Measurements from ENCODE around the gene SEMA6A. TPM values are rescaled to one million over a fixed set of nuclear protein-coding genes. Genes with fewer than 3 reads are reported as not detected.

The SEMA6A gene
- polyA plus RNA-seq, 2 of the 4 experiments (the other 2 are of a cell fraction): 0.01 TPM; not detected in 1

DNA sequence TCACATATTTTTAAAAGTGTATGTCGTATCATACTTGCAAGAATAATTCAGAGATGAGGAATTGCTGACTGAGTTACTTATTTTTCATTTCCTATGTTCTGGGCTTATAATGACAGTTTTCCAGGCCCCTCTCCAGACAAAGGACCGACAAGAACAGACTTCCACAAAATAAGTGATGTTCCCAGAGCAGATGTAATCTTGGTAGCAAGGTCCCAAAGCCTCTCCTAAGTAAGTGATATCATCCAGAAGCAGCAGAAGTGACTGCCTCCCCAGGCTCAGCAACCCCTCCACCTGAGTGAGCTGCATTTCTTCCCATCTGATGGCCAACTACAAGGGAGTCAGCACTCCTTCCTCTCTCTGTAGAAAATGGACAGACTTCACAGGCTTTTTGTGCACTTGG is 57.1 kb downstream of the SEMA6A start:
- H3K9me3 ChIP-seq: no peaks in the 10 kb centered on the region
- FAIRE-seq (no peak), DNase-seq (ENCODE audit: low read depth in 1 of 2, low spot score in 1 of 2) (no peak), ATAC-seq (no peak)
- whole genome bisulfite sequencing (ENCODE audit: missing lambda C conversion rate): 14% methylated on average over 2 of the region's 2 CpGs
- no peaks in the 10 kb centered on the region for H3K4me1 ChIP-seq
- no peak overlapping the region for H3K4me2 ChIP-seq
- CTCF ChIA-PET: no interaction called here
- TF ChIP-seq FOXS1 (CRISPR knock-in tag; IDR thresholded peaks at IDR 0.05) (no peak), CHD2 (IDR thresholded peaks at IDR 0.05; ENCODE audit: low read length, partially characterized antibody) (no peak)
- H3K4me3 ChIP-seq: no peak overlapping the region
- POLR2A ChIA-PET: no interaction called here
- H3K27ac ChIP-seq: no peak overlapping the region

DNA sequence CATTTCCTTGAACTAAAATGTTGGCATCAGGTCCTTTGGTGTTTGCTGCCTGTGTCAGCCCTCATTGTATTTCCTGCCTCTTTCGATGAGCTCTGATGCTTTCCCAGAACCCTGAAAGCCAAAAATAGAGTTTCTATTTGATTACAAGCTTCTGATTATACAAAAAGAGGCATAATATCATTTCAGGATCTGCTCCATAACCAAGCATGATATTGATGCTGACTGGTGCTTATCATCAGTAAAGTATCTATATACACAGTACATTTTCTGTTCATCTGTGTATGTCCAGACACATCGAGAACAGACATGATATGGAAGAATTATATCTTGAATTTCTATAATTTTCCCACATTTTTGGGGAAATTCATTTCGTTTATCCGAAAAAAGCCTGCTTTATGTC is 58.6 kb downstream of the SEMA6A start:
- Histone ChIP-seq H3K9me3 (no peaks in the 10 kb centered on the region), H3K4me3 (no peak overlapping the region), H3K4me2 (no peak overlapping the region), H3K4me1 (no peaks in the 10 kb centered on the region), H3K27ac (no peak overlapping the region)
- TF ChIP-seq, protein P1, sequence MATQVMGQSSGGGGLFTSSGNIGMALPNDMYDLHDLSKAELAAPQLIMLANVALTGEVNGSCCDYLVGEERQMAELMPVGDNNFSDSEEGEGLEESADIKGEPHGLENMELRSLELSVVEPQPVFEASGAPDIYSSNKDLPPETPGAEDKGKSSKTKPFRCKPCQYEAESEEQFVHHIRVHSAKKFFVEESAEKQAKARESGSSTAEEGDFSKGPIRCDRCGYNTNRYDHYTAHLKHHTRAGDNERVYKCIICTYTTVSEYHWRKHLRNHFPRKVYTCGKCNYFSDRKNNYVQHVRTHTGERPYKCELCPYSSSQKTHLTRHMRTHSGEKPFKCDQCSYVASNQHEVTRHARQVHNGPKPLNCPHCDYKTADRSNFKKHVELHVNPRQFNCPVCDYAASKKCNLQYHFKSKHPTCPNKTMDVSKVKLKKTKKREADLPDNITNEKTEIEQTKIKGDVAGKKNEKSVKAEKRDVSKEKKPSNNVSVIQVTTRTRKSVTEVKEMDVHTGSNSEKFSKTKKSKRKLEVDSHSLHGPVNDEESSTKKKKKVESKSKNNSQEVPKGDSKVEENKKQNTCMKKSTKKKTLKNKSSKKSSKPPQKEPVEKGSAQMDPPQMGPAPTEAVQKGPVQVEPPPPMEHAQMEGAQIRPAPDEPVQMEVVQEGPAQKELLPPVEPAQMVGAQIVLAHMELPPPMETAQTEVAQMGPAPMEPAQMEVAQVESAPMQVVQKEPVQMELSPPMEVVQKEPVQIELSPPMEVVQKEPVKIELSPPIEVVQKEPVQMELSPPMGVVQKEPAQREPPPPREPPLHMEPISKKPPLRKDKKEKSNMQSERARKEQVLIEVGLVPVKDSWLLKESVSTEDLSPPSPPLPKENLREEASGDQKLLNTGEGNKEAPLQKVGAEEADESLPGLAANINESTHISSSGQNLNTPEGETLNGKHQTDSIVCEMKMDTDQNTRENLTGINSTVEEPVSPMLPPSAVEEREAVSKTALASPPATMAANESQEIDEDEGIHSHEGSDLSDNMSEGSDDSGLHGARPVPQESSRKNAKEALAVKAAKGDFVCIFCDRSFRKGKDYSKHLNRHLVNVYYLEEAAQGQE (IDR thresholded peaks at IDR 0.05): no peak
- TF ChIP-seq CBX2 (IDR thresholded peaks at IDR 0.05; ENCODE audit: borderline replicate concordance, low read depth): no peak
- TF ChIP-seq HOXB5 (CRISPR knock-in tag; IDR thresholded peaks at IDR 0.05): no peak
- no peak for TF ChIP-seq CEBPB (IDR thresholded peaks at IDR 0.05)
- TF ChIP-seq CHD2 (IDR thresholded peaks at IDR 0.05; ENCODE audit: low read length, partially characterized antibody): no peak
- no peak for TF ChIP-seq RARB (CRISPR knock-in tag; IDR thresholded peaks at IDR 0.05)
- no peak for TF ChIP-seq HDAC2 (IDR thresholded peaks at IDR 0.05)
- no peak for TF ChIP-seq TP53 (CRISPR knock-in tag; IDR thresholded peaks at IDR 0.05)
- TF ChIP-seq ZSCAN20 (CRISPR knock-in tag; IDR thresholded peaks at IDR 0.05): no peak
- no peak for TF ChIP-seq PHF8 (IDR thresholded peaks at IDR 0.05; ENCODE audit: borderline replicate concordance, low read depth)
- TF ChIP-seq SMC3 (IDR thresholded peaks at IDR 0.05): no peak
- TF ChIP-seq, protein P2, sequence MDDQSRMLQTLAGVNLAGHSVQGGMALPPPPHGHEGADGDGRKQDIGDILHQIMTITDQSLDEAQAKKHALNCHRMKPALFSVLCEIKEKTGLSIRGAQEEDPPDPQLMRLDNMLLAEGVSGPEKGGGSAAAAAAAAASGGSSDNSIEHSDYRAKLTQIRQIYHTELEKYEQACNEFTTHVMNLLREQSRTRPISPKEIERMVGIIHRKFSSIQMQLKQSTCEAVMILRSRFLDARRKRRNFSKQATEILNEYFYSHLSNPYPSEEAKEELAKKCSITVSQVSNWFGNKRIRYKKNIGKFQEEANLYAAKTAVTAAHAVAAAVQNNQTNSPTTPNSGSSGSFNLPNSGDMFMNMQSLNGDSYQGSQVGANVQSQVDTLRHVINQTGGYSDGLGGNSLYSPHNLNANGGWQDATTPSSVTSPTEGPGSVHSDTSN (IDR thresholded peaks at IDR 0.05): no peak
- TF ChIP-seq, protein P3, sequence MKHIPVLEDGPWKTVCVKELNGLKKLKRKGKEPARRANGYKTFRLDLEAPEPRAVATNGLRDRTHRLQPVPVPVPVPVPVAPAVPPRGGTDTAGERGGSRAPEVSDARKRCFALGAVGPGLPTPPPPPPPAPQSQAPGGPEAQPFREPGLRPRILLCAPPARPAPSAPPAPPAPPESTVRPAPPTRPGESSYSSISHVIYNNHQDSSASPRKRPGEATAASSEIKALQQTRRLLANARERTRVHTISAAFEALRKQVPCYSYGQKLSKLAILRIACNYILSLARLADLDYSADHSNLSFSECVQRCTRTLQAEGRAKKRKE (CRISPR knock-in tag; IDR thresholded peaks at IDR 0.05; ENCODE audit: low read depth): no peak
- no peak for TF ChIP-seq MAFK (IDR thresholded peaks at IDR 0.05; ENCODE audit: partially characterized antibody)
- TF ChIP-seq NR3C1 (IDR thresholded peaks at IDR 0.05): no peak
- no peak for TF ChIP-seq CHD4 (IDR thresholded peaks at IDR 0.05; ENCODE audit: borderline replicate concordance)
- TF ChIP-seq RFX5 (IDR thresholded peaks at IDR 0.05): no peak
- ATAC-seq: no peak
- WGBS (ENCODE audit: missing lambda C conversion rate): 11% methylated on average over 4 of the region's 4 CpGs
- ChIA-PET POLR2A (interaction anchor here (0.5 kb wide), 1 partner anchor 431 kb away, joined by 3 read pairs; the partner anchor contains the start of gene COMMD10), CTCF (no interaction called here)
- FAIRE-seq: no peak
- no peak for DNase-seq (ENCODE audit: low read depth in 1 of 2, low spot score in 1 of 2)

DNA sequence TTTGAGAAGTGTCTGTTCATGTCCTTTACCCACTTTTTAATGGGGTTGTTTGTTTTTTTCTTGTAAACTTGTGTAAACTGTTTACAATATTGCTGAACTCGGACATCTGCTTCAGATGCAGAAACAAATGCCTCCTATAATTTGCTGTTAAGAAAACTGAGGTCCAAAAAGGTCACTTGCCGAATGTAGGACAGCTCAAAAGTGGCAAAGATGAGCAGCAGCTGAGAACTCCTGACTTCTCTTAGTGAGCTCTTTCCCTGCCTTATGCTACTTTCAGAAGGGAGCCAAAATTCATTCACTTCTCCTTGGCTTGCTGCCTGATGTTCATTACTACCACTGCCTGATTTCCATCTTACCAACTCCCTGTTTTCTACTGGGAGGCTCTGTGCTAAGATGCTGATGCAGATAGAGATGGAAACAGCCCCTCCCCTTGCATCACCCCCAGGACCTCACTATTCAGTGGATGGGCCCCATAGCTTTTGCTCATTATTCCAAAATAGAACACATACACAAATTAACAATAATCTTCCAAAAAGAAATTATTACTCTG is 60.1 kb downstream of the SEMA6A start:
- ChIA-PET POLR2A (no interaction called here), CTCF (no interaction called here)
- H3K9me3 ChIP-seq: no peaks in the 10 kb centered on the region
- no peak overlapping the region for H3K4me3 ChIP-seq
- ATAC-seq (no peak), DNase-seq (ENCODE audit: low read depth in 1 of 2, low spot score in 1 of 2) (no peak), FAIRE-seq (no peak)
- H3K4me2 ChIP-seq: no peak overlapping the region
- WGBS (ENCODE audit: missing lambda C conversion rate): 2% methylated on average over 2 of the region's 2 CpGs
- no peak for TF ChIP-seq FOXS1 (CRISPR knock-in tag; IDR thresholded peaks at IDR 0.05)
- no peak for TF ChIP-seq PHF8 (IDR thresholded peaks at IDR 0.05; ENCODE audit: borderline replicate concordance, low read depth)
- TF ChIP-seq HEYL (CRISPR knock-in tag; IDR thresholded peaks at IDR 0.05): no peak
- no peak for TF ChIP-seq FOSB (CRISPR knock-in tag; IDR thresholded peaks at IDR 0.05)
- TF ChIP-seq ZC3H11A (IDR thresholded peaks at IDR 0.05): no peak
- no peak for TF ChIP-seq ZNF302 (CRISPR knock-in tag; IDR thresholded peaks at IDR 0.05)
- no peak overlapping the region for H3K27ac ChIP-seq
- H3K4me1 ChIP-seq: no peaks in the 10 kb centered on the region

Measured in A549 (cell line).